KMS-11 (cell line): Measurements from ENCODE around the gene LIF.

Experiments used
- H2AFZ ChIP-seq: fragments of 200-600 bp; sonication (generic); 2 replicates; pipeline ENCODE4 v1.6.1; 2016; ENCODE audit warnings: antibody characterized with exemption, mixed run types, low read depth
- H3K27ac ChIP-seq: fragments of 200-600 bp; sonication (generic); 2 replicates; pipeline ENCODE4 v1.6.1; 2016; ENCODE audit warnings: mild to moderate bottlenecking, mixed run types
- H3K27me3 ChIP-seq: fragments of 200-600 bp; sonication (generic); 2 replicates; pipeline ENCODE4 v1.6.1; 2017; ENCODE audit warnings: mild to moderate bottlenecking, low read depth, mixed run types, moderate library complexity; ENCODE audit not compliant: insufficient read depth
- H3K36me3 ChIP-seq: fragments of 200-600 bp; sonication (generic); 2 replicates; pipeline ENCODE4 v1.6.1; 2017; ENCODE audit warnings: mild to moderate bottlenecking, mixed run types; ENCODE audit not compliant: insufficient read depth
- H3K4me1 ChIP-seq: fragments of 200-600 bp; sonication (generic); 2 replicates; pipeline ENCODE4 v1.6.1; 2016; ENCODE audit warnings: mild to moderate bottlenecking, low read depth, mixed run types; ENCODE audit not compliant: poor library complexity, severe bottlenecking
- H3K4me2 ChIP-seq: fragments of 200-600 bp; sonication (generic); 2 replicates; pipeline ENCODE4 v1.7.0; 2016; ENCODE audit warnings: mild to moderate bottlenecking, mixed run types
- H3K4me3 ChIP-seq: fragments of 200-600 bp; sonication (generic); IDR thresholded peaks from 2 replicates; pipeline ENCODE4 v1.6.1; 2017; ENCODE audit warnings: low read depth, low read length, mixed read lengths; ENCODE audit not compliant: insufficient read depth
- H3K79me2 ChIP-seq: fragments of 200-600 bp; sonication (generic); 2 replicates; pipeline ENCODE4 v1.6.1; 2016; ENCODE audit warnings: low read depth, mixed run types; ENCODE audit not compliant: insufficient read depth
- H3K9ac ChIP-seq: fragments of 200-600 bp; sonication (generic); 2 replicates; pipeline ENCODE4 v1.6.1; 2016; ENCODE audit warnings: mild to moderate bottlenecking, mixed run types
- H4K20me1 ChIP-seq: fragments of 200-600 bp; sonication (generic); 2 replicates; pipeline ENCODE4 v1.6.1; 2016; ENCODE audit warnings: mild to moderate bottlenecking, mixed run types; ENCODE audit not compliant: insufficient read depth
- TF ChIP-seq, protein P1 (sequence below): fragments of 200-600 bp; sonication (generic); conservative IDR thresholded peaks from 2 replicates; pipeline ENCODE4 v1.6.1; 2017; ENCODE audit warnings: low read depth, mild to moderate bottlenecking, antibody characterized with exemption, low read length, moderate library complexity, mixed read lengths

LIF gene

GRCh38 chr22:30196880-30197336 is 49.7 kb downstream of the LIF start:
- TF ChIP-seq, protein P1, sequence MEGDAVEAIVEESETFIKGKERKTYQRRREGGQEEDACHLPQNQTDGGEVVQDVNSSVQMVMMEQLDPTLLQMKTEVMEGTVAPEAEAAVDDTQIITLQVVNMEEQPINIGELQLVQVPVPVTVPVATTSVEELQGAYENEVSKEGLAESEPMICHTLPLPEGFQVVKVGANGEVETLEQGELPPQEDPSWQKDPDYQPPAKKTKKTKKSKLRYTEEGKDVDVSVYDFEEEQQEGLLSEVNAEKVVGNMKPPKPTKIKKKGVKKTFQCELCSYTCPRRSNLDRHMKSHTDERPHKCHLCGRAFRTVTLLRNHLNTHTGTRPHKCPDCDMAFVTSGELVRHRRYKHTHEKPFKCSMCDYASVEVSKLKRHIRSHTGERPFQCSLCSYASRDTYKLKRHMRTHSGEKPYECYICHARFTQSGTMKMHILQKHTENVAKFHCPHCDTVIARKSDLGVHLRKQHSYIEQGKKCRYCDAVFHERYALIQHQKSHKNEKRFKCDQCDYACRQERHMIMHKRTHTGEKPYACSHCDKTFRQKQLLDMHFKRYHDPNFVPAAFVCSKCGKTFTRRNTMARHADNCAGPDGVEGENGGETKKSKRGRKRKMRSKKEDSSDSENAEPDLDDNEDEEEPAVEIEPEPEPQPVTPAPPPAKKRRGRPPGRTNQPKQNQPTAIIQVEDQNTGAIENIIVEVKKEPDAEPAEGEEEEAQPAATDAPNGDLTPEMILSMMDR: no peak
- no peaks in the 10 kb centered on the region for H4K20me1 ChIP-seq
- no peaks in the 10 kb centered on the region for H3K79me2 ChIP-seq
- H2AFZ ChIP-seq: no peak overlapping the region
- peaks cover 16% of the 10 kb centered on the region for H3K4me1 ChIP-seq
- no peak overlapping the region for H3K27ac ChIP-seq
- H3K4me2 ChIP-seq: no peak overlapping the region
- H3K9ac ChIP-seq: no peak overlapping the region
- H3K27me3 ChIP-seq: no peaks in the 10 kb centered on the region
- no peaks in the 10 kb centered on the region for H3K36me3 ChIP-seq
- no peak overlapping the region for H3K4me3 ChIP-seq

- no peaks in the 10 kb centered on the region for H4K20me1 ChIP-seq
- peaks cover 17% of the 10 kb centered on the region for H3K4me1 ChIP-seq
- no peak overlapping the region for H3K27ac ChIP-seq
- no peak overlapping the region for H3K9ac ChIP-seq
- no peaks in the 10 kb centered on the region for H3K27me3 ChIP-seq
- no peak overlapping the region for H3K4me2 ChIP-seq
- no peaks in the 10 kb centered on the region for H3K79me2 ChIP-seq
- no peaks in the 10 kb centered on the region for H3K36me3 ChIP-seq
- TF ChIP-seq, protein P1: no peak
- H3K4me3 ChIP-seq: no peak overlapping the region
- H2AFZ ChIP-seq: no peak overlapping the region
These were observed 50.2 kb downstream of the LIF start for GRCh38 chr22:30196141-30196879.

- H2AFZ ChIP-seq: no peak overlapping the region
- H3K4me3 ChIP-seq: no peak overlapping the region
- no peaks in the 10 kb centered on the region for H3K27me3 ChIP-seq
- H3K36me3 ChIP-seq: no peaks in the 10 kb centered on the region
- no peak overlapping the region for H3K9ac ChIP-seq
- no peaks in the 10 kb centered on the region for H3K79me2 ChIP-seq
- H3K27ac ChIP-seq: no peak overlapping the region
- TF ChIP-seq, protein P1: no peak
- no peaks in the 10 kb centered on the region for H4K20me1 ChIP-seq
- peaks cover 25% of the 10 kb centered on the region for H3K4me1 ChIP-seq
- H3K4me2 ChIP-seq: no peak overlapping the region
These were observed 51.1 kb downstream of the LIF start for GRCh38 chr22:30195245-30196140.

GRCh38 chr22:30193031-30193775 is 53.4 kb downstream of the LIF start:
- Histone ChIP-seq H3K4me2 (no peak overlapping the region), H3K4me1 (peaks cover 19% of the 10 kb centered on the region)

More at GRCh38 chr22:30193031-30193775, 53.4 kb downstream of the LIF start:
- Histone ChIP-seq H3K4me3 (no peak overlapping the region), H4K20me1 (no peaks in the 10 kb centered on the region), H2AFZ (no peak overlapping the region), H3K9ac (no peak overlapping the region), H3K79me2 (no peaks in the 10 kb centered on the region), H3K27me3 (no peaks in the 10 kb centered on the region), H3K36me3 (no peaks in the 10 kb centered on the region), H3K27ac (no peak overlapping the region)
- TF ChIP-seq, protein P1: no peak
